CD8-positive, alpha-beta memory T cell (primary cell): Measurements from ENCODE around the gene COG7. TPM values are rescaled to one million over a fixed set of nuclear protein-coding genes. Genes with fewer than 3 reads are reported as not detected.
A peak's percentile ranks its signal among the peaks of the same experiment; 100 is the strongest.
"Not testable (repeated sequence)": the region's sequence is repeated elsewhere in the genome, so short reads cannot be mapped to it uniquely, and the experiment has no call there.

ENCODE experiments used
- CTCF ChIA-PET: fragments of 350-600 bp; sonication (Branson Sonifier 250); formaldehyde crosslinking; loops from one replicate; lab custom pipeline; 2021; ENCODE audit warnings: antibody characterized with exemption; lab: Charles Lee
- POLR2A ChIA-PET: fragments of 350-600 bp; sonication (Branson Sonifier 250); formaldehyde crosslinking; loops from one replicate; lab custom pipeline; 2021; ENCODE audit warnings: antibody characterized with exemption; lab: Charles Lee
- DNase-seq, 5 donors: peaks; one replicate each; pipeline versions ENCODE4 v3.0.0 to v3.0.0-alpha.2; 2020 to 2022; ENCODE audit warnings: mixed read lengths in 1 of 5
- H3K27ac ChIP-seq: one replicate; pipeline ENCODE4 v1.7.0; 2013; ENCODE audit warnings: low read depth, mild to moderate bottlenecking, low read length, moderate library complexity
- H3K27me3 ChIP-seq: 2 replicates; pipeline ENCODE4 v1.7.0; 2013; ENCODE audit warnings: low read length, mild to moderate bottlenecking; ENCODE audit not compliant: insufficient read depth, poor library complexity, severe bottlenecking
- H3K36me3 ChIP-seq: 2 replicates; pipeline ENCODE4 v1.7.0; 2013; ENCODE audit warnings: mild to moderate bottlenecking, low read length, moderate library complexity; ENCODE audit not compliant: insufficient read depth
- H3K4me1 ChIP-seq: 2 replicates; pipeline ENCODE4 v1.7.0; 2013; ENCODE audit warnings: mild to moderate bottlenecking, low read length, moderate library complexity; ENCODE audit not compliant: insufficient read depth
- H3K4me3 ChIP-seq: 2 replicates; pipeline ENCODE4 v1.7.0; 2013; ENCODE audit warnings: mild to moderate bottlenecking, low read length
- H3K9me3 ChIP-seq: 2 replicates; pipeline ENCODE4 v1.7.0; 2013; ENCODE audit warnings: mild to moderate bottlenecking, low read length
- H3K27ac Mint-ChIP-seq, 8 donors: one replicate each; pipeline ENCODE4 v1.8.0; 2020 to 2021; ENCODE audit warnings: mixed read lengths in 8 of 8, mild to moderate bottlenecking in 6 of 8, inconsistent platforms in 3 of 8, moderate library complexity in 3 of 8
- H3K27me3 Mint-ChIP-seq, 2 donors: one replicate each; pipeline ENCODE4 v1.8.0; 2020 to 2021; ENCODE audit warnings: mixed read lengths in 2 of 2, mild to moderate bottlenecking in 1 of 2, moderate library complexity in 1 of 2
- H3K36me3 Mint-ChIP-seq, 3 donors: one replicate each; pipeline ENCODE4 v1.8.0; 2020 to 2021; ENCODE audit warnings: mixed read lengths in 3 of 3, inconsistent platforms in 1 of 3, mild to moderate bottlenecking in 1 of 3
- H3K4me1 Mint-ChIP-seq, 3 donors: one replicate each; pipeline ENCODE4 v1.8.0; 2020 to 2021; ENCODE audit warnings: mixed read lengths in 3 of 3, inconsistent platforms in 1 of 3, mild to moderate bottlenecking in 1 of 3
- H3K4me3 Mint-ChIP-seq, 7 donors: one replicate each; pipeline ENCODE4 v1.8.0; 2020 to 2021; ENCODE audit warnings: mixed read lengths in 7 of 7, mild to moderate bottlenecking in 6 of 7, moderate library complexity in 4 of 7, inconsistent platforms in 2 of 7
- H3K9me3 Mint-ChIP-seq, 5 donors: one replicate each; pipeline ENCODE4 v1.8.0; 2020 to 2022; ENCODE audit warnings: mixed read lengths in 5 of 5, mild to moderate bottlenecking in 3 of 5, moderate library complexity in 2 of 5, inconsistent platforms in 1 of 5
- polyA plus RNA-seq: library from polyadenylated mRNA; unstranded; fragments of 300-500 nt; fragmentation: Illumina TruSeq; gene quantifications from one replicate; pipeline ENCODE4 v1.2.3, GENCODE V29; 2021
- total RNA-seq, 2 experiments: library from RNA; stranded (reverse); gene quantifications; one replicate each; pipeline ENCODE4 v1.2.3, GENCODE V29; 2021

Gene COG7
- total and polyA plus RNA-seq, 3 experiments from 2014 or later = 13.9 to 17.9 (median 15.8) TPM

DNA sequence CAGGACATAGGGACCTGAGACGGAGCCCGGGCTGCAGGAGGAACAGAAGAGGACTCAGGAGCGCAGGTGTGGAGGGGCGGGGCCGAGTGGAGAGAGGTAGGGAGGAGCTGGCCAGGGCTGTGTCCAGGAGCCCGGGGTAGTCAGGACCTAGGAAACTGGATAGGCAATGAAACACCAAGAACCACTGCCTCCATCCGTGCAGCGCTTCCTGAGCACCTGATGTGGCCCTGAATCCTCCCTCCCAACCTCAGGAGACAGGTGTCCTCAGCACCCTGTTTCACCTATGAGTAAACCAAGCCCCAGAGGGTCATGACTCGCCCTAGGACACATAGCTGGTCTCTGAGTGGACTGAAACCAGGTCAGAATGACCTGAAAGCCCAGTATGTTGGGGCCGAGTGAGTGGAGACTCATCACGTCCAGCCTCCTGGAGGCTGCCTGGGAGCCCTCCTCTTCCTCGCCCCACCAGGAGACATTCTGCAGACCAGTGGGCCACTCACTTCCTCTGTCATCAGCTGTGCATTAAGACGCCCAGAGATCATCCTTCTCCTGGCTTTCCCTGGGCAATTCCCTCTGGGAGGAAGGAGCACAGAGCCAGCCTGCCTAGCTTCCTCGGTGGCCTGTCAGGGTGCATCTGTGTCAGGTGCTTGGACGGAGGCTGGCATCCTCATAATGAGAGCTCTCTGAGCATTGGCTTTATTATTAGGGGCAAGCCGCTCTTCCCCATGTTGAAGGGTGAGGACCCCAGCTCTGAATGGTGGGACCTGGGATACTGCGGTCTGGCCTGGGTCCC lies 78.1 kb downstream of the COG7 start:
- Histone ChIP-seq H3K27ac (no peak overlapping the region), H3K4me3 (no peak overlapping the region), H3K4me1 (no peaks in the 10 kb centered on the region), H3K27me3 (no peaks in the 10 kb centered on the region), H3K36me3 (no peaks in the 10 kb centered on the region), H3K9me3 (no peaks in the 10 kb centered on the region)
- Mint-ChIP-seq H3K4me1 (no peaks in the 10 kb centered on the region), H3K36me3 (no peaks in the 10 kb centered on the region), H3K27ac (no peak overlapping the region), H3K4me3 (no peak overlapping the region), H3K27me3 (peaks cover 0 to 4% of the 10 kb centered on the region in 2 donors), H3K9me3 (no peaks in the 10 kb centered on the region)
- no peak for DNase-seq
- ChIA-PET CTCF (no interaction called here), POLR2A (no interaction called here)

DNA sequence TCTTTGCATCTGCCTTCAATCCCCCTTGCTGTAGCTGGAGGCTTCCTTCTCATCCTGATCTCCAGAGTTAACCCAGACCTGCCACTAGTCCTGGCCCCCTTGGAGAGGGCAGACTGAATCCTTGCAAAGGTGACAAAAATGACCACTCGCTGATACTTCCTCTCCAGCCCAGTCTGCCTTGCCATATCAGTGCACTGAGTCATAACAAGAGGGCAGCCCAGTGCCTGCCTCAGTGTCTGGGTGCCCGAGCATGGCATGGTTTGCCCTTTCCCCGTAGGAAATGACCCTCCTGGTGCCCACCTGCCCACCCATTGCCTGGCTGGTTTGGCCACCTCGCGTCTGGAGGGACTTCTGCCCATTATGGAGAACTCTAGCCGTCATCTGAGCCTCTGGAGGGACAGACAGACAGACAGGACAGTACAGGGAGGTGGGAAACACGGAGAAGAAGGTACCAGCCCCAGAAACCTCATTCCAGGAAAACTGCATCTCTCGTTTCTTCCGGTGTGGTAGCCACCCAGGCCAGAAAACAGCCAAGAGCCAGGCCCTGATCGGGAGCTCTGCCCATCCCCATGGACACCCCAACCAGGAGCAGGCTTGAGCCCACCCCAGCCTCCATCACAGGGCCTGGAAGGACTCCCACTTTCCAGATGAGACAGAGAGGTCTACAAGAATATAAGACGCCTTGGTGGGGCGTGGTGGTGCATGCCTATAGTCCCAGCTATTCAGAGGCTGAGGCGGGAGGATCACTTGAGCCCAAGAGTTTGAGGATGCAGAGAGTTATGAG lies 79.4 kb downstream of the COG7 start:
- POLR2A ChIA-PET = no interaction called here
- Mint-ChIP-seq H3K4me3 (no peak overlapping the region), H3K4me1 (no peaks in the 10 kb centered on the region), H3K27me3 (peaks cover 0 to 7% of the 10 kb centered on the region in 2 donors), H3K36me3 (no peaks in the 10 kb centered on the region), H3K27ac (no peak overlapping the region), H3K9me3 (no peaks in the 10 kb centered on the region)
- H3K4me3 ChIP-seq = no peak overlapping the region
- CTCF ChIA-PET = no interaction called here
- H3K27ac ChIP-seq = no peak overlapping the region
- no peaks in the 10 kb centered on the region for H3K9me3 ChIP-seq
- no peaks in the 10 kb centered on the region for H3K4me1 ChIP-seq
- no peak for DNase-seq
- no peaks in the 10 kb centered on the region for H3K27me3 ChIP-seq
- H3K36me3 ChIP-seq = no peaks in the 10 kb centered on the region

- H3K27me3 ChIP-seq = no peaks in the 10 kb centered on the region
- no peak overlapping the region for H3K4me3 ChIP-seq
- ChIA-PET POLR2A (no interaction called here), CTCF (no interaction called here)
- Mint-ChIP-seq H3K27ac (no peak overlapping the region), H3K27me3 (peaks cover 0 to 4% of the 10 kb centered on the region in 2 donors), H3K9me3 (no peaks in the 10 kb centered on the region), H3K4me1 (peaks cover 0 to 2% (median 0%) of the 10 kb centered on the region in 3 donors), H3K36me3 (no peaks in the 10 kb centered on the region), H3K4me3 (no peak overlapping the region)
- no peaks in the 10 kb centered on the region for H3K4me1 ChIP-seq
- no peaks in the 10 kb centered on the region for H3K9me3 ChIP-seq
- no peak for DNase-seq
- H3K36me3 ChIP-seq = no peaks in the 10 kb centered on the region
- no peak overlapping the region for H3K27ac ChIP-seq
Observed at GRCh38 chr16:23371368-23371767, 81.6 kb downstream of the COG7 start.

GRCh38 chr16:23369416-23369815 lies 83.6 kb downstream of the COG7 start:
- H3K36me3 Mint-ChIP-seq = no peaks in the 10 kb centered on the region
- Histone ChIP-seq H3K4me3 (no peak overlapping the region), H3K9me3 (no peaks in the 10 kb centered on the region), H3K36me3 (no peaks in the 10 kb centered on the region), H3K27ac (no peak overlapping the region), H3K27me3 (no peaks in the 10 kb centered on the region), H3K4me1 (no peaks in the 10 kb centered on the region)
- POLR2A ChIA-PET = no interaction called here
- DNase-seq = no peak
- no peaks in the 10 kb centered on the region for H3K9me3 Mint-ChIP-seq
- H3K4me3 Mint-ChIP-seq = no peak overlapping the region
- CTCF ChIA-PET = no interaction called here
- H3K27me3 Mint-ChIP-seq = peaks cover 0 to 2% of the 10 kb centered on the region in 2 donors
- H3K27ac Mint-ChIP-seq = no peak overlapping the region
- peaks cover 4 to 12% (median 9%) of the 10 kb centered on the region in 3 donors for H3K4me1 Mint-ChIP-seq

DNA sequence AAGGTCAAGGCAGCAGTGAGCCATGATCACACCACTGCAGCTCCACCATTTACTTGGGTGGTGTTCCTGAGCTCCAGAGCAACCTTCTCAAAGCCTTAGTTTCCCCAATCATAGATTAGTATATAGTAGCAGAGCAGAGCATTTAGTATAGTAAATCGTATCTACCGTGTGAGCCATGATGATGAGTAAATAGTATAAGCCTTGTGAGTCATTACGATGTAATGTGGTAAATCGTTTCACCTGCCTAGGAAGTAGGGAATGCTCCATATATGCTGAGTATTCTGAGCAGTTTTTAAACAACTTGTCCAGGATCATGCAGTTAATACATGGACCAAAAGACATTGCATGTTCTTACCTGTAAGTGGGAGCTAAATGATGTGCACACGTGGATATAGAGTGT lies 84.5 kb downstream of the COG7 start:
- Mint-ChIP-seq H3K9me3 (no peaks in the 10 kb centered on the region), H3K4me1 (peaks cover 4 to 12% (median 9%) of the 10 kb centered on the region in 3 donors), H3K4me3 (no peak overlapping the region), H3K27ac (no peak overlapping the region), H3K36me3 (no peaks in the 10 kb centered on the region), H3K27me3 (peaks cover 0 to 2% of the 10 kb centered on the region in 2 donors)
- POLR2A ChIA-PET = no interaction called here
- no peak overlapping the region for H3K4me3 ChIP-seq
- no peak for DNase-seq
- CTCF ChIA-PET = no interaction called here
- H3K27ac ChIP-seq = no peak overlapping the region
- no peaks in the 10 kb centered on the region for H3K9me3 ChIP-seq
- H3K4me1 ChIP-seq = no peaks in the 10 kb centered on the region
- no peaks in the 10 kb centered on the region for H3K36me3 ChIP-seq
- H3K27me3 ChIP-seq = no peaks in the 10 kb centered on the region

DNA sequence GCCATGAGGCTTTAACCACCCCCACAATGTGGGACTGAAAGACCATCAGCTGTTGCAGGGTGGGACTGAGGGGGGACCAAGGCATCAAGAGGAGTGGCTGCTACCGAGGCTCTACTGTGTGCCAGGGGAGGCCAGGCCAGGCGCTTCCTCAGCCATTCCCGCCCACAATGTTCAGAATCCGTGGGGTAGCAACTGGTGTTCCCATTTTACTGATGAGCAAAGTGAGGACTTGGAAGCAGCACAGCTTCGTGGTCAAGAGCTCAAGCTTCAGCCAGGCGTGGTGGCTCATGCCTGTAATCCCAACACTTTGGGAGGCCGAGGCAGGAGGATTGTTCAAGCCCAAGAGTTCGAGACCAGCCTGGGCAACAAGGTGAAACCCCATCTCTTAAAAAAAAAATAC lies 85.0 kb downstream of the COG7 start:
- Mint-ChIP-seq H3K27ac (no peak overlapping the region), H3K4me1 (peaks cover 4 to 12% (median 9%) of the 10 kb centered on the region in 3 donors), H3K27me3 (peaks cover 1 to 2% of the 10 kb centered on the region in 2 donors), H3K36me3 (no peaks in the 10 kb centered on the region), H3K9me3 (no peaks in the 10 kb centered on the region), H3K4me3 (no peak overlapping the region)
- Histone ChIP-seq H3K4me1 (no peaks in the 10 kb centered on the region), H3K27me3 (no peaks in the 10 kb centered on the region), H3K27ac (no peak overlapping the region), H3K4me3 (no peak overlapping the region), H3K36me3 (no peaks in the 10 kb centered on the region), H3K9me3 (no peaks in the 10 kb centered on the region)
- ChIA-PET POLR2A (no interaction called here), CTCF (no interaction called here)
- no peak for DNase-seq

DNA sequence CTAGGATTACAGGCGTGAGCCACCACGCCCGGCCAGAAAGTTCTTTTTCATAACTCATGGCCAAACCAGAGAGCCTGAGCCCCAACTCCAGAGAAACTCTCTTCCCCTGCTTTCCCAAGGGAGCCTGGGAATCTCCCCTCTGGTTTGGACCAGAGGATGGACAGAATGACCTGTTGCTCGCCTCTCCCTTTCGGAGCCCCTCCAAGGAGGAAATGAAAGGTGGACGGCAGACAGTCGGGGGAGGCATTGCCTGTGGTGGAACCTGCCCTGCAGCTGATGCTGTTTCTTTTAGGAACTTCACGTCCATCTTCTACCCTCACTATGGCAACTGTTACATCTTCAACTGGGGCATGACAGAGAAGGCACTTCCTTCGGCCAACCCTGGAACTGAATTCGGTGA lies 85.4 kb downstream of the COG7 start:
- H3K4me3 ChIP-seq = no peak overlapping the region
- no peaks in the 10 kb centered on the region for H3K9me3 ChIP-seq
- no peaks in the 10 kb centered on the region for H3K36me3 ChIP-seq
- H3K27ac Mint-ChIP-seq = peak overlapping the region in 1 of 8 donors; percentile 38
- H3K9me3 Mint-ChIP-seq = no peaks in the 10 kb centered on the region
- no peak overlapping the region for H3K4me3 Mint-ChIP-seq
- DNase-seq = no peak
- no peak overlapping the region for H3K27ac ChIP-seq
- H3K4me1 ChIP-seq = no peaks in the 10 kb centered on the region
- H3K27me3 Mint-ChIP-seq = peaks cover 2 to 4% of the 10 kb centered on the region in 2 donors
- H3K27me3 ChIP-seq = no peaks in the 10 kb centered on the region
- ChIA-PET CTCF (no interaction called here), POLR2A (no interaction called here)
- peaks cover 4 to 12% (median 9%) of the 10 kb centered on the region in 3 donors for H3K4me1 Mint-ChIP-seq
- no peaks in the 10 kb centered on the region for H3K36me3 Mint-ChIP-seq

DNA sequence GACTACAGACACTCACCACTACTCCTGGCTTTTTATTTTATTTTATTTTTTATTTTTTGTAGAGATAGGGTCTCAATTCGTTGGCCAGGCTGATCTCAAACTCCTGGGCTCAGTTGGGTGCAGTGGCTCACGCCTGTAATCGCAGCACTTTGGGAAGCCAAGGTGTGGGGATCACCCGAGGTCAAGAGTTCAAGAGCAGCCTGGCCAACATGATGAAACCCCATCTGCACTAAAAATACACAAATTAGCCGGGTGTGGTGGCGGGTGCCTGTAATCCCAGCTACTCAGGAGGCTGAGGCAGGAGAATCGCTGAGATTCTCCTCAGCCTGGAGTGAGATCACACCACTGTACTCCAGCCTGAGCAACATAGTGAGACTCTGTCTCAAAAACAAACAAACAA lies 86.6 kb downstream of the COG7 start:
- H3K4me3 ChIP-seq, H3K9me3 Mint-ChIP-seq, H3K9me3 ChIP-seq, H3K27me3 Mint-ChIP-seq, H3K27ac Mint-ChIP-seq, H3K36me3 ChIP-seq, H3K27ac ChIP-seq, H3K36me3 Mint-ChIP-seq, H3K4me3 Mint-ChIP-seq, DNase-seq, H3K27me3 ChIP-seq, H3K4me1 ChIP-seq, CTCF ChIA-PET: not testable (repeated sequence)
- peaks cover 4 to 12% (median 9%) of the 10 kb centered on the region in 3 donors for H3K4me1 Mint-ChIP-seq
- POLR2A ChIA-PET = interaction anchor here (0.5 kb wide), 1 partner anchor 475 kb away, joined by 7 read pairs; no protein-coding TSS in a partner anchor
